Suprapubic skin (tissue), 4 donors: ENCODE results near the gene LSM3.

Experiments used
- POLR2A ChIP-seq, 2 donors: fragments of 450-650 bp; IDR thresholded peaks; one replicate each; pipeline ENCODE4 v1.6.1; 2017; ENCODE audit warnings: antibody characterized with exemption in 2 of 2, mild to moderate bottlenecking in 2 of 2, moderate library complexity in 2 of 2
- POLR2AphosphoS5 ChIP-seq, 3 donors: sonication (generic); formaldehyde crosslinking; IDR thresholded peaks; one replicate each; pipeline ENCODE4 v1.6.1; 2017; ENCODE audit warnings: antibody characterized with exemption in 3 of 3

DNA sequence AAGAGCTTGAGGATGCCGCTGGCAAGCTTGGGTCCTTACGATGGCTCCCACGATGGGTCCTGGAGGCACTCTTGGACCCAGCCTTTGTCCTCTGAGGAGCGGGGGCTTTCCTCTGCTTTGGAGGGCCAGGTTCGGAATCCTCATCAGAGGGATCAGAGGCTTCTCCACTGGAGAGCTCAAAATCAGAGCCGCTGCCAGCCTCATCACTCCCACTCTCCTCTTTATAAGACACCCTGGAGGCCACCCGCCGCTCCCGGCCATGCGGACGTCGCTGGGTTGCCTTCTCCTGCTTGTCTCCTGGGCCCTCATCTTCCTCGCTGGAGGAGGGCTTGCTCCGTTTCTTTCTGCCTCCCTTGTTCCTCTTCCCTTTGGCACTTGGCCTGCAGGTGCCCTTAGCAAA, 20.2 kb upstream of the LSM3 start:
- TF ChIP-seq POLR2A (IDR thresholded peaks at IDR 0.05) (no peak), POLR2AphosphoS5 (IDR thresholded peaks at IDR 0.05) (no peak)
